Testis (tissue), 2 donors: ENCODE measurements around the gene ABCG1.

ENCODE experiments used
- POLR2A ChIP-seq: fragments of 450-650 bp; IDR thresholded peaks from one replicate; pipeline ENCODE4 v1.6.1; 2017; ENCODE audit warnings: antibody characterized with exemption, mild to moderate bottlenecking, moderate library complexity
- TF ChIP-seq, protein P1 (sequence below), 3 experiments: fragments of 450-650 bp in 2 of 3; fragments of 200-600 bp in 1 of 3; sonication (generic) in 1 of 3; IDR thresholded peaks; one replicate each; pipeline ENCODE4 v1.5.1; 2016 to 2019; ENCODE audit warnings: antibody characterized with exemption in 3 of 3, mild to moderate bottlenecking in 2 of 3, moderate library complexity in 1 of 3

DNA sequence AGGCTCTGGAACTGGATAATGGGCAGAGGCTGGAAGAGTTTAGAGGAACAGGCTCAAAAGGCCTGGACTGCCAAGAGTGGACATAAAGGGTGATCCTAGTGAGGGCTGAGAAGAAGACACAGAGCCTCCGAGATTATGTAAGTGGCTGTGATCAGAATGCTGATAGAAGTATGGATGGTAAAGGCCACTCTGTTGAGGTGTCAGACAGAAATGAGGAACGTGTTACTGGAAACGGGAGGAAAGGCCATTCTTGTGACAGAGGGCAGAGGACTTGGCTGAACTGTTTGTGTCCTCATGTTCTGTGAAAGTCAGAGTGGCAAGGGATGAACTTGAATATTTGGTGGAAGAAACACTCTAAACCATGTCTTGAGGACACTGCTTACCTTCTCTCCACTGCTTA, 6.7 kb upstream of the ABCG1 start:
- TF ChIP-seq, protein P1, sequence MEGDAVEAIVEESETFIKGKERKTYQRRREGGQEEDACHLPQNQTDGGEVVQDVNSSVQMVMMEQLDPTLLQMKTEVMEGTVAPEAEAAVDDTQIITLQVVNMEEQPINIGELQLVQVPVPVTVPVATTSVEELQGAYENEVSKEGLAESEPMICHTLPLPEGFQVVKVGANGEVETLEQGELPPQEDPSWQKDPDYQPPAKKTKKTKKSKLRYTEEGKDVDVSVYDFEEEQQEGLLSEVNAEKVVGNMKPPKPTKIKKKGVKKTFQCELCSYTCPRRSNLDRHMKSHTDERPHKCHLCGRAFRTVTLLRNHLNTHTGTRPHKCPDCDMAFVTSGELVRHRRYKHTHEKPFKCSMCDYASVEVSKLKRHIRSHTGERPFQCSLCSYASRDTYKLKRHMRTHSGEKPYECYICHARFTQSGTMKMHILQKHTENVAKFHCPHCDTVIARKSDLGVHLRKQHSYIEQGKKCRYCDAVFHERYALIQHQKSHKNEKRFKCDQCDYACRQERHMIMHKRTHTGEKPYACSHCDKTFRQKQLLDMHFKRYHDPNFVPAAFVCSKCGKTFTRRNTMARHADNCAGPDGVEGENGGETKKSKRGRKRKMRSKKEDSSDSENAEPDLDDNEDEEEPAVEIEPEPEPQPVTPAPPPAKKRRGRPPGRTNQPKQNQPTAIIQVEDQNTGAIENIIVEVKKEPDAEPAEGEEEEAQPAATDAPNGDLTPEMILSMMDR (IDR thresholded peaks at IDR 0.05): no peak
- no peak for TF ChIP-seq POLR2A
